Measurements from ENCODE around the gene LYAR. TPM values are rescaled to one million over a fixed set of nuclear protein-coding genes. Genes with fewer than 3 reads are reported as not detected.

LYAR gene
- total RNA-seq, 1 donor from 2014 or later = 9.9 TPM

- no peak for DNase-seq (ENCODE audit: low read depth in 2 of 2)
Measured at GRCh38 chr4:4316150-4316495, 26.2 kb upstream of the LYAR start.

GRCh38 chr4:4315461-4316149 is 25.7 kb upstream of the LYAR start:
- DNase-seq (ENCODE audit: low read depth in 2 of 2) = no peak

DNA sequence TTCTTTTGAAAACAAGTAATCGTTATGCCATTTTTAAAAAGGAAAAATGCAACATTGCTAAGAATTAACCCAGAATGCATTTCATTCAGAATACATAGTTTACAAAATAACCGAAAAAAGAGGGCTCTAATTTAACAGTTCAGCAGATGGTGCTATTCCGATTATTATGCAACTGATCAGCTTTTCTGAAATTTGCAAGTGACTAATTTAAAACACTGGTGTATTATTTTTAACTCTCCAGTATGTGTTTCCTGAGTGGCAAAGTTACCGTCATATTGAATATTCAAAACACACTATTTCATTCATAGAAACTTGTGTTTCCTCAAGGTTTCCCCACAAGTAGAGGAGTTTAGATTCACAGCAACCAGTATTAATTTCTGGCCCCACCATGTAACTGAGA is 21.2 kb upstream of the LYAR start:
- no peak for DNase-seq (ENCODE audit: low read depth in 2 of 2)

DNA sequence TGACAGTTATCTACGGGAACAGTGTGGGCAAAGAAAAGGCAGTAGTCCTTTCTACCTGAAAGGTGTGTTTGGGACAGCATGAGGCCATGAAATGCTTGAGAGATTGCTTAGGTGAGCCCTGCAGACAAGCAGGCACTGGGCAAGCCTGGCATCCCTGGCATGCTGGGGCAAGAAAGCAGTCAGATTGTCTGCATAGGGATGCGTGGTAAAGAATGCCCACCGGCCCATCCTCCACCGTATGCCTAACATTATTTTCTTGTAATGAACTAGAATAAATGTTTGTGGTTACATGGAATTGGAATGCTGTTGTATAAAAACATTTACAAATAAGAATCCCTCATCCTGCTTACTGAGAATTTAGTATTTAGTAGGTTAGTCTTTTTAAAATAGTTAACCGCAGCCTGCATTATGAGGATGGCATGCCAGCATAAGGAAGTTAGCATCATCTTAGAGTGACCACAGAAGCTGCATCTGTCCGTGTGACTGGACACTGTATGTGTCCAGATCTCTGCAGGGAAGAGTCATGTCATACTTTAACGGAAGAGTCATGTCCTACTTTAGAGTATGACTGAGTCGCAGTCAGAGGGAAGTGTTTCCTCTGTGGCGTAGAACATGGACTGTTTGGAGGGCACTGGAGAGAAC is 19.0 kb upstream of the LYAR start:
- peak in 1 of 2 donors; percentile 56 for DNase-seq (ENCODE audit: low read depth in 2 of 2)

DNA sequence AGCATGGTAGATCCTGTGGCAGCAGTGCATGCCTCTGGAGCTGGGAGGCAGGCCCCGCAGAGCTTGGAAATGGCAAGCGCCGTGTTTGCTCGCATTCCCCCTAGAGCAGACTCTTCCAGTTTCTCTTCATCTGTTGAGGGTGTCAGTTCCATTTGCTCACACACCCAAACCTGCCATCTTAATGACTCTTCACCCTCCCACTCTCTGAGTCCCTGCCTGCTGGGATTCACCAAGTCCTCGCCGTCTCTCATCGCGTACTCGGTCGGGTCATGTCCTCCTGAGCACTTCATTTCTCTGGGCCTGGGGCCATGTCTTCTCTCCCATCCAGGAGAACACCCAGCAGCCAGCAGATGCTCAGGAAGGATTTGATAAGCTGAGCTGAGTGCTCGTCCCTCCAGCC is 17.0 kb upstream of the LYAR start:
- no peak for DNase-seq (ENCODE audit: low read depth in 2 of 2)

GRCh38 chr4:4302416-4302815 is 12.5 kb upstream of the LYAR start:
- peak in 1 of 2 donors; percentile 23 for DNase-seq (ENCODE audit: low read depth in 2 of 2)

DNA sequence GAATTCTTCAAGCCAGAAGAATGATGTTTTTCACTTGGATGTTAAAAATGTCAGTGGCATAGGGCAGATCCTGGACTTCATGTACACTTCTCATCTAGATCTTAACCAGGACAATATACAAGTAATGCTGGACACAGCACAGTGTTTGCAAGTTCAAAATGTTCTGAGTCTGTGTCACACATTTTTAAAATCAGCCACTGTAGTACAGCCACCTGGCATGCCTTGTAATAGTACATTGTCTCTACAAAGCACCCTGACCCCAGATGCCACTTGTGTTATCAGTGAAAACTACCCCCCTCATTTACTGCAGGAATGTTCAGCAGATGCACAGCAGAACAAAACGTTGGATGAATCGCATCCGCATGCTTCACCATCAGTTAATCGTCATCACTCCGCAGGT is 12.0 kb upstream of the LYAR start:
- no peak for DNase-seq (ENCODE audit: low read depth in 2 of 2)

DNA sequence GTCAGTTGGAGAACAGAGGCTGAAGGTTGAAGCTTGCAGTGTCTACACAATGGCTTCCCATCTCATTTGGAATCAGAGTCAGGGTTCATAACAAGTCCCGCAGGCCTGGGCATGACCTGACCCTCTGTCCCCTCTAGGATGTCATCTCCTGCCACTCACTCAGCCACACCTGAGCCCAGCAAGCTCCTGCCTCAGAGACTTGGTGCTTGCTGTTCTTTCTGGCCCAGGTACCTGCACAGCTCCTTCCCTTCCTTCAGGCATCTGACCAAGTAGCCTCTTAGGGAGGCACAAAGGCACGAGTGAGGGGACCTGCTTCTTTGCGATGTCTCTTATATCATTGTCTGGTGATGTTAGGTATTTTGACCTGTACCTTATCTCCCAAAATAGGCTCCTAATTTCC is 9.1 kb upstream of the LYAR start:
- no peak for DNase-seq (ENCODE audit: low read depth in 2 of 2)

DNA sequence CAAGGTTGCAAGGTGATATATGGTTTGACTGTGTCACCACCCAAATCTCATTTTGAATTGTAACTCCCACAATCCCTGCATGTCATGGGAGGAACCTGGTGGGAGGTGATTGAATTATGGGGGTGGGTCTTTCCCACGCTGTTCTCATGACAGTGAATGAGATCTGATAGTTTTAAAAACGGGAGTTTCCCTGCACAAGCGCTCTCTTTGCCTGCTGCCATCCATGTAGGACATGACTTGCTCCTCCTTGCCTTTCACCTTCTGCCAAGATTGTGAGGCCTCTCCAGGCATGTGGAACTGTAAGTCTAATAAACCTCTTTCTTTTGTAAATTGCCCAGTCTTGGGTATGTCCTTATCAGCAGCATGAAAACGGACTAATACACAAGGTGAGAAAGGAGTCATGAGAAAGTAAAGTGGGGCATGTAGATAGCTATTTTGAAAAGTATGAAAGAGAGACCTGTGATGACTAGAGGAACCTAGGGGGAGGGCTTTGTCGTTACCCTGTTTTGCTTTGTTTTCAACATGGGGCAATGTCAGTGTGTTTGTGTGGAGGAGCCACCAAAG is 6.4 kb upstream of the LYAR start:
- DNase-seq (ENCODE audit: low read depth in 2 of 2) = no peak

DNA sequence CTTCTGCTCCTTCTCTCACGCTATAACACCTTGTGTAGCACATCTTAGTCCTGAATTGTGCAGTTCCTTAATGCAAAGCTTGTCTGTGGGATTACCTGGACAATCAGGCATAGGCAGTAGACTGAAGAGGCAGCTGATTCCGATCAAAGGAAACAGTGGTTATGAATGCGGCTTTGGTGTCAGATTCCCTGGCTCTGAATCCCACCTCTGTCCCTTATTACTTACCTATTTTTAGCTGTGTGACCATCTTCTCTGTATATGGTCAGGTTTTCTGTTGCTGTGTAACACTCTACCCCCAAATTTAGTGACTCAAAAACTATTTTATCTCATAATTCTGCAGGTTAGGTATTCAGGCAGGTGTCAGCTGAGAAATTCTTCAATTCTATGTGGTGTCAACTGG is 3.3 kb upstream of the LYAR start:
- no peak for DNase-seq (ENCODE audit: low read depth in 2 of 2)

DNA sequence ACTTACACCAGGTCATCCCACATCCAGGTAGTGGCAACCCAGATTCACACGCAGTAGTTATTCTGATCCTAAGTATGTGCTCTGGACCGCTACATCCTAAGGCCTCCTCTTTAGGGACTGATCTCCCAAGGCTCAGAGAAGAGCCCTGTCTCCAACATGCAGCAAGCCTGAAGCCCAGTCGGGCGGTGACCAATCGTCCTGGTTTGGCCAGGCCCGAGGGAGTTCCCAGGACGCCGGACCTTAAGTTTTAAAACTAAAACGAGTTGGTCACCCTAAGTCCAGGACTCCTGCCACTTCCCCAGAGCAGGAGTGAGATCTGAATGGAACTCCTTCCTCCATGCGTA is 385 bp downstream of the LYAR start:
- DNase-seq (ENCODE audit: low read depth in 2 of 2) = no peak

- no peak for DNase-seq (ENCODE audit: low read depth in 2 of 2)
Measured at GRCh38 chr4:4289055-4289454, 899 bp downstream of the LYAR start.

DNA sequence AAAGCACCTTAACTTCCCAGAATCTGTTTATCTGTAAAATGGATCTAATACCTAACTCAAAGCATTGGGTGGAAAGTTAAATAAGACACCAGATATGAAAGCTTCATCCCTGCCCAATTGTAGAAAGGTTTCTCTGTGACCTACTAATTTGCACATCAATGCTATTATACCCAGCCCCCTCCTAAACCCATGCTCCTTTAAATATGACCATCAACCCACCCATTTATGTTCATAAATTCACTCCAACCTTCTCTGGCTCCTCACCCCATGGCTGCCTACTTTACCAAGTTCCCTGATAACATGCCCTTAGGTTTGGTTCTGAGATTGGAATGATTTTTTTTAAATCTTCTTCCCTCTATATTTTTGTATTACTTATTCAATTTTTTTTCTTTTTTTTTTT is 1.9 kb downstream of the LYAR start:
- no peak for DNase-seq (ENCODE audit: low read depth in 2 of 2)

DNA sequence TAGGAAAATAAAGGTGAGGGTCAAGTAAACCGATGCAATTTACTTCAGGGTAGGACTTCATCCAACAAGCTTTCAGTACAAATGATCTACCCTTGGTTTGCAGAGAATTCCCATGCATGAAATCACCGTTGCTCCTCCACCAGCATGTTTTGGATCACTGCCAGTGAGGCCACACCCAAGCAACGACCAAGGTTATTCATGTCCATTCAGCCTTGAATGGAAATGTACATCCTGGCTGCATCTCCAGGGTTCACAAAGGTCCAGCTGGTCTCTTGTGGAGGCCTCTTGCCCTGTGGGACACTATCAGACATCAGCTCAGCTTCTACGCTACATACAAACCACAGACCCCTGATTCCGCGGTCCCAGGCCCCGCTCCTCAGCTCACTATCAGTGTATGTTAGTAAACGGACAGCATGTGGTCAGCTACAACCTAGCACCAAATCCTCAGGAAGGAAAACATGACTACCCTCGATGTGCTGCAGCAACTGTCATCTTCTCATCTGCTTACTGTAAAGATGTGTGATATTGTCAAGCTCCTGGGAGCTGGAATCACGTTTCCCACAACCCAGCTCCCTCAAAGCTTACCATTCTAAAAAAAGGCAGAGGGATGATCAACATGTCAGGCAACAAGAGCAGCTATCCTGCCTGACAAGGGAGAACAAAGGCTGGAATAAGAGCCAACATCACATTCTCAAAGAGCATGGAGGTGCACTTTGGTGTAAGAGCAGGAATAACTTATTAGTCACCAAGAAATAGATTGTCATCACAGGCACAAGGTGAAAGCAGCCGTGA is 4.9 kb downstream of the LYAR start:
- peak; percentile 30 to 67 for DNase-seq (ENCODE audit: low read depth in 2 of 2)

GRCh38 chr4:4281787-4282186 is 8.2 kb downstream of the LYAR start:
- DNase-seq (ENCODE audit: low read depth in 2 of 2) = no peak

- no peak for DNase-seq (ENCODE audit: low read depth in 2 of 2)
Measured at GRCh38 chr4:4277531-4277930, 12.4 kb downstream of the LYAR start.

DNA sequence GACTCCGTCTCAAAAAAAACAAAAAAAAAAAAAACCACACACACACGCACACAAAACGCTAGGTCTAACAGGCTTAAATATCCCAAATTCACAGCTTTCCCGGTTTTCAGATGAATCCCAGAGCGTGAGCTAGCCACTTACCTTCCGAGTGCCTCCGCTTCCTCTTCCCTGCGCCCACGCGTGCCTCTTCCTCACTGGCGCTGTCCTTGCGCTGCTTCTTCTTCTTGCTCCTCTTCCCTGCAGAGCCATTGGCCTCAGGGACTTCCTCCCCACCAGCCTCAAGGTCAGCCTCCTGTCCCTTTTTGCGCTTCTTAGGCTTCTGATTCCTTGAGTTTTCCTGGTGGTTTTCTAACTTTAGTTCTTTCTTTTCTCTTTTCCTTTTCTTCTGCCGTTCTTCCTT is 15.7 kb downstream of the LYAR start:
- no peak for DNase-seq (ENCODE audit: low read depth in 2 of 2)

DNA sequence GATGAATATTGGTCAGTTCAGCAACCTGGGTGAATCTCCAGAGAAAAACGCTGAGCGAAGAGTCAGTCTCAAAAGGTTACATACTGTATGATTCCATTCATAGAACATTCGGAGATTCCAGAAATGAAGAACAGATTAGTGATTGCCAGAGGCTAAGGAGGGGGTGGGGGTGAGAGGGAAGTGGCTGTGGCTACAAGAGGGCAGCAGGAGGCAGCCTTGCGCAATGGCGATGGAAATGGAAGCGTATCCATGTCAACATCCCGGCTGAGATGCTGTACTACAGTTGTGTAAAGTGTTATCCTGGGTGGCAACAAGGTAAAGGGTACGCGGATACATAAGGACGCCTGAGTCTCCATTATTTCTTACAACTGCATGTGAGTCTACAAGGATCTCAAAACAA is 18.0 kb downstream of the LYAR start:
- no peak for DNase-seq (ENCODE audit: low read depth in 2 of 2)

DNA sequence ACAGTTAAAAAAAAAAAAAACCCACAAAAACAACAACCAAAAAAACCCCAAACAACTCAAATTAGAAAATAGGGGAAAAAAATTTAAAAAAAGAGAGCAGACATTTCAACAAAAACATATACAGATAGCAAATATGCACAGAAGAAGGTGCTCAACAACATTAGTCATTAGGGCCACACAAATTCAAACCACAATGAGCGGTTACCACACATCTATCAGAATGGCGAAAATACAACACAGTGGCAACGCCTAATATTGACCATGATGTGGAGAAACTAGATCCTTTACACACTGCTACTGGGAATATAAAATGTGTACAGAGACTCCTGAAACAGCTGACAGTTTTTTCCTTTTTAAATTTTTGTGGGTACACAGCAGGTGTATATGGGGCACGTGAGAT is 19.4 kb downstream of the LYAR start:
- peak in 1 of 2 donors; percentile 29 for DNase-seq (ENCODE audit: low read depth in 2 of 2)

DNA sequence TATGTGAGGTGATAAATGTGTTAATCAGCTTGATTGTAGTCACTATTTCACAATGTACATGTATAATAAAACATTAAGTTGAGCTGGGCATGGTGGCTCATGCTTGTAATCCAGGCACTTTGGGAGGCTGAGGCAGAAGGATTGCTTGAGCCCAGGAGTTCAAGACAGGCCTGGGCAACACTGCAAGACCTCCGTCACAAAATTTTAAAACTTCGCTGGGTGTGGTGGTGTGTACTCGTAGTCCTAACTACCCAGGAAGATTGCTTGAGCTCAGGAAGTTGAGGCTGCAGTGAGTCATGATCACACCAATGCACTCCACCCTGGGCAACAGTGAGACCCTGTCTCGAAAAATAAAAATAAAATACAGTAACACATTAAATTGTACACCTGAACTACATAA is 20.1 kb downstream of the LYAR start:
- peak; percentile 74 to 94 for DNase-seq (ENCODE audit: low read depth in 2 of 2)

- DNase-seq (ENCODE audit: low read depth in 2 of 2) = peak in 1 of 2 donors; percentile 47
Measured at GRCh38 chr4:4269331-4269731, 20.6 kb downstream of the LYAR start.

- no peak for DNase-seq (ENCODE audit: low read depth in 2 of 2)
Measured at GRCh38 chr4:4268776-4269175, 21.2 kb downstream of the LYAR start.

DNA sequence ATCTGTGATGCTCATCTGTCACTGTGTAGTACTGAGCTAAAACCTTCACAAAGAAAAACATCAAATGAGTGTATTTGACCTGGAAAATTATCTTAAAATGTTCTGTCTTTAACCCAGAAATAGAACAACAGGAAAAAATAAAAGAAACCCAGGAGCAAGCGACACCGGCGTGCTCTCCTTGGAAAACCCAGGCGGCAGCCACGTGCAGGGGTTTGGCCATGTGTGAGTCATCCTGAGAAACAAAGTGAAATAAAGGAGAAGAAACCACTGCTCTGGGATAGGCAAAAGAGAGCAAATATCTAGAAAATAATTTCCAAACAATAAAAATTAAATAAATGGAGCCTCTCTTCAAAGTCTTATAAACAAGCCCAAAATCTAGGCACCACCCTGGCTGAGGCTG is 22.0 kb downstream of the LYAR start:
- DNase-seq (ENCODE audit: low read depth in 2 of 2) = peak; percentile 24 to 75
